GM12801 (cell line): ENCODE data around the gene CNR2.

ENCODE experiments used
- CTCF ChIP-seq: IDR thresholded peaks from one replicate; pipeline ENCODE4 v1.5.1; 2011; ENCODE audit warnings: control low read depth; ENCODE audit not compliant: insufficient read length; ENCODE audit errors: extremely low read depth

The CNR2 gene

GRCh38 chr1:23889074-23889473 lies 24.1 kb downstream of the CNR2 start:
- TF ChIP-seq CTCF = no peak

- no peak for TF ChIP-seq CTCF
Observed at GRCh38 chr1:23885222-23885621, 27.9 kb downstream of the CNR2 start.

- TF ChIP-seq CTCF = no peak
Observed at GRCh38 chr1:23882746-23883145, 30.4 kb downstream of the CNR2 start.

GRCh38 chr1:23879809-23880208 lies 33.4 kb downstream of the CNR2 start:
- TF ChIP-seq CTCF = no peak

DNA sequence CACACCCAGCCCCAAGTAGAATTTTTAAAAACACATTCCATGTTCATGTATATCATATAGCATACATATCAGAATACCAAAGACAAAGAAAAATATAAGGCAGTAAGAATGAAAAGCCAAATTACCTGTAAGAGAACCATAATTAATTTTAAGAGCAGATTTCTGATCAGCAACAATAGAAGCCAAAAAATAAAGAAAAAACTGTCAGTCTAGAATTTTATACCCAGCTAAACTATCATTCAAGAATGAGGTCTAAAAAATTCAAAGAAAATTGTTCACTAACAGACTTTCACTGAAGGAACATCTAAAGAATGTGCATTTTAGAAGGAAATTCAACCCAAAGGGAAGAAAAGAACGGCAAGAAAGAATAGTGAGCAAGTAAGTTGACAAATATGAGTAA lies 34.5 kb downstream of the CNR2 start:
- no peak for TF ChIP-seq CTCF

DNA sequence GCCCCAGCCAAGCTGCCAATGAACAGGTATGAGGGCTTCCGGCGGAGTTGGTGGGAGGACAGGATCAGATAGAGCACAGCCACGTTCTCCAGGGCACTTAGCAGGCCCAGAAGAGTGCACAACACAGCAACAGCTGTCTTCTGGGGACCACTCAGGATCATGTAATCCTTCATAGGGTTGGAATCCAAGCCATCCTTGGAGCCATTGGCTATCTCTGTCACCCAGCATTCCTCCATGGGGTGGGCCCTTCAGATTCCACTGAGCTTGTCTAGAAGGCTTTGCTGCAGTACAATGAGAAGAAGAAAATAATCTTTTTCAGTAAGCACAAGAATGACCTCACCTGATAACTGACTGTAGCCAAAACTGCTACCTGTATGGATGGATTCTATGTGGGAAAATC lies 37.8 kb downstream of the CNR2 start:
- no peak for TF ChIP-seq CTCF

- no peak for TF ChIP-seq CTCF
Observed at GRCh38 chr1:23872421-23872820, 40.7 kb downstream of the CNR2 start.

- TF ChIP-seq CTCF = no peak
Observed at GRCh38 chr1:23869051-23869450, 44.1 kb downstream of the CNR2 start.
